Measurements from ENCODE around the gene ATOSB.

ATOSB gene

GRCh38 chr9:35112257-35113020 is 3.2 kb downstream of the ATOSB start:
- DNase-seq (ENCODE audit: low spot score), result peak; percentile 78

GRCh38 chr9:35111001-35111933 is 4.4 kb downstream of the ATOSB start:
- peak; percentile 96 for DNase-seq (ENCODE audit: low spot score)

DNA sequence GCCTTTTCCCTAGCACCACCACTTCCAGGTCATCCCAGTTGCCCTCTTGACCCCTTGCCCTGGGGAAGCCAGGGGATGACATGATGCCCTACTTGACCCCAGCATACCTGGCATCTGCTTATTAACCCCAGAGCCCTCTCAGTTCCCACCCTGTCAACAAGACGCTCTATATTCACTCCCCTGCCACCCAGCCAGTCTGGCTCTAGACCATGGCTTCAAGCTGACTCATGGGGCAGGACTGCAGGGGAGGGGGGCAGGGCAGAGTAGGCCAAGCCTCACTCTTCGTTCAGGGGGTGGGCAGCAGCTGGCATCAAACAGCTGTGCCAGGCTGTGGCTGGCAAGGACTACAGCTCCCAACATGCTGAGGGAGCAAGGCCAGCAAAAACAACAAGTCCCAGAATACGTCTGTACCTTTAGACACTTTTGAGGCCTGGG is 5.3 kb downstream of the ATOSB start:
- DNase-seq (ENCODE audit: low spot score), result peak; percentile 65

- DNase-seq (ENCODE audit: low spot score), result no peak
Measured at GRCh38 chr9:35108946-35109575, 6.6 kb downstream of the ATOSB start.

DNA sequence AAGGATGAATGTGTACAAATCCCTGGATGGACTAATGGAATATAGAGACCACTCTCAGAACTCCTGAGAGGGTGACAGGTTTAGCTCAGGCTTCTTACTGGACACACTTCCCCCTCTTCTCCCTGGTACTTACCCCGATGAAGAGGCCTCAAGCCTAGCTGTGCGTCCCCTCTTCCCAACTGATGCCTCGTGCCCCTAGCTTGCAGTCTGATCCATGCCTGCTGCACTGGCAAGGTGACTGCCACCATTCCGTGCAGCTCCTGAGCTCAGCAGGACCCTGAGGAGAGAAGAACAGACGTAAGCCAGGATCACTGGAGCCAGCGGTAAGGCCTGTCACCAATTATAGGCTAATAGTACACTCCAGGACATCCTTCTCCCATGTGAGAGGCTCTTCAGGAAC is 7.2 kb downstream of the ATOSB start:
- DNase-seq (ENCODE audit: low spot score), result no peak

DNA sequence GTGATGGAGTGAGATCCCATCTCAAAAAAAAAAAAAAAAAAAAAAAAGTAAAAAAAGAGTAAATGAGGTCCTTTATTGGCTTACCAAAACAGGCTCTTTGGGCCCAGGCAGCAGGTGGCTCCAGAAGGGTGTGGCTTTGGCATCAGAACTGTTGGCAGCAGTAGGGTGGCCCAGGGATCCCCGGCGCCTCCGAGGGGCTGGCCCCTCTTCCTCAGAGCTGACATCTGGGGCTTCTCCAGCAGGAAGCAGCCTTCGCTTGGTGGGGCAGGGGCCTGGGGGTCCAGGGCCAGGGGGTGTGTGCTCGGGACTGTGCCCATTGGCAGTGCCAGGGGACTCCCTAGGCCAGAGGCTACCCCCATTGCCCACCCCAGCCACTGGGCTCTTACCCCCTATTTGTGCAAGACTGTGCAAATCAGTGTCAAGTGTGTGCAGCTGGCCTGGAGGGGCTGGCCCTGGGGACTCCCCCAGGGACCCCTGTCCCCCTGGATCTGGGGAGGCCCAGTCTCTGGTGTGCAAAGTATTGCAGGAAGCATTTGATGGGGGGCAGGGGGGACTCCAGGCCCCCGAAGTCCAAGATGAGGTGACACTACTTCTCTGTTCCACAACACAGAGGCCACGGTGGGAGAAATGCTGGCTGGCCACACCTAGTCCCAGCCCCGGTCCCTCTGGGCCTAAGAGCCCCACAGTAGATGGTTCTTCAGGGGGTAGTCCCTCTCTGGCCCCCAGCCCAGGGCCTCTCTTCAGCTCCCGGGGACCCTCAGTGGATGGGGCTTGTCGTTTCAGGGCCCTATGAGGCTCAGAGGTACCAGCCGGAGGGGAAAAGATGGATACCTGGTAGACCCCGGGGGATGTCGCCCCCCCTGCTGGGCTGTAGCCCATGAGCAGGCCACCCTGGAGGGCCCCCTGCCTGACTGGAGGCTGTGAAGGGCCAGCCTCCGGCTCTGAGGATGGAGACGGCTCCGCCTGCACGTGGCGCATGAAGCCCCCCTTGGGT is 8.1 kb downstream of the ATOSB start:
- no peak for DNase-seq (ENCODE audit: low spot score)

DNA sequence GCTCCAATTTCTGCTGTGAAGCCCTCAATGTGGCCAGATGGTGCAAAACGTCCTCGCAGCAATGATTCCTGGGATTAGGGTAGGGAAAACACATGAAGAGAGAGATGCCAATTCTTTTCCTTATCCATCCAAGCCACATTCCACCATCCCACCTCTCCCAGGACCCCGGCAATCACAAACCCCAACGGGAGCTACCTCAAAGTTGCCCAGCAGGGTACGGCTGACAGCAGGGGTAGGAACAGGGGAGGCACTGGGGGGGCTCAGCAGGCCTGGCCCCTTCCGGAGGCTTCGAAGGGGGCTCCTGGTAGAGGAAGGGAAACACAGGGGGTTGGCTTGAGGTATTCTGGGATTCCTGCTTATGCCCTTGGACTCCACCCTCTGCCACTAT is 9.3 kb downstream of the ATOSB start:
- DNase-seq (ENCODE audit: low spot score), result no peak

GRCh38 chr9:35105571-35106342 is 9.9 kb downstream of the ATOSB start:
- DNase-seq (ENCODE audit: low spot score), result no peak

GRCh38 chr9:35105126-35105525 is 10.5 kb downstream of the ATOSB start:
- DNase-seq (ENCODE audit: low spot score), result no peak

GRCh38 chr9:35104586-35104985 is 11.1 kb downstream of the ATOSB start:
- DNase-seq (ENCODE audit: low spot score), result no peak

GRCh38 chr9:35103660-35104191 is 11.9 kb downstream of the ATOSB start:
- DNase-seq (ENCODE audit: low spot score), result no peak

DNA sequence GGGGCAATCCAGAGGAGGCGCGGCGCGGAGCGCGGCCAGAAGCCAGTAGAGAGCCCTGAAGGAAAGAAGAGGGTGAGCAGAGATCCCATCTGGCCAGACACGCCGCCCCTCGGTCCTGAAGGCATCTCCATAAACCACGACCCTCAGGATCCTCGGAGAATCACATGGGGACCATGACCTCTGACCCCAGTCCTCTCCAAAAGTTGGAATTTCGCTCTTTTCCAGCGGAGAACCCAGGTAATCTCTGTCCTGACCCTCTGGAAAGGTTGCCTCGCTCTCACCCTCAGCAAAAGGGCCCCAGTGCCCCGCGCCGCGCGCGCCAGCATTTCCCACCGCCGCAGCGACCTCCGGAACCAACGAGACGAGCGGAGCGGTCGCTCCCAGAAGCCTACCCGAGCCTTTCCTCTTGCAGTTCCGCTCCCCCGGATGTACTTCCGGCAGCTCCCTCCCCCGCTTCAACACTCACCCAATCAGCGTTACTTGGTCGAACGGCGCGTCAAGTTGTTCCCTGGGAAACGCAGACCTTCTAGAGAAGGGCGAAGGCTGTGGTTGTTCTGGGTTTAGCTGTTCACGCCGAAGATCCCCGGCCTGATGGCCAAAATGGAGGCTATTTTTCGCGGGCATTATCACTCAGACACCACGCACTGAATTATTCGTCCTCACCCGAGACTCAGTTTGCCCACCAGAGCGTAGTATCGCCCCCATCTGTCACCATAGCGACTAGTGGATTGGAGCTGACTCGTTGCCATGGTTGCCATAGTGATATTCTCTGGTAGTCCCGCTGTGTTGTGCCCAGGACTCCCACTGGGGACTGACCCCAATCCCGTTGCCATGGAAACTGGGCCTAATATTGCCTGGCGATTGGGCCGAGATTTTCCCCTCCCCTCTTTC is 12.6 kb downstream of the ATOSB start, which contains the start of gene STOML2:
Gene STOML2, minus strand, starts transcription at position 363 of the 891 bp plus-strand sequence. Its CDS starts 37 bp downstream, at position 326.
- DNase-seq (ENCODE audit: low spot score), result peak; percentile 95

GRCh38 chr9:35102465-35102768 is 13.2 kb downstream of the ATOSB start:
- DNase-seq (ENCODE audit: low spot score), result peak; percentile 27

GRCh38 chr9:35097573-35097972 is 18.1 kb downstream of the ATOSB start:
- no peak for DNase-seq (ENCODE audit: low spot score)

DNA sequence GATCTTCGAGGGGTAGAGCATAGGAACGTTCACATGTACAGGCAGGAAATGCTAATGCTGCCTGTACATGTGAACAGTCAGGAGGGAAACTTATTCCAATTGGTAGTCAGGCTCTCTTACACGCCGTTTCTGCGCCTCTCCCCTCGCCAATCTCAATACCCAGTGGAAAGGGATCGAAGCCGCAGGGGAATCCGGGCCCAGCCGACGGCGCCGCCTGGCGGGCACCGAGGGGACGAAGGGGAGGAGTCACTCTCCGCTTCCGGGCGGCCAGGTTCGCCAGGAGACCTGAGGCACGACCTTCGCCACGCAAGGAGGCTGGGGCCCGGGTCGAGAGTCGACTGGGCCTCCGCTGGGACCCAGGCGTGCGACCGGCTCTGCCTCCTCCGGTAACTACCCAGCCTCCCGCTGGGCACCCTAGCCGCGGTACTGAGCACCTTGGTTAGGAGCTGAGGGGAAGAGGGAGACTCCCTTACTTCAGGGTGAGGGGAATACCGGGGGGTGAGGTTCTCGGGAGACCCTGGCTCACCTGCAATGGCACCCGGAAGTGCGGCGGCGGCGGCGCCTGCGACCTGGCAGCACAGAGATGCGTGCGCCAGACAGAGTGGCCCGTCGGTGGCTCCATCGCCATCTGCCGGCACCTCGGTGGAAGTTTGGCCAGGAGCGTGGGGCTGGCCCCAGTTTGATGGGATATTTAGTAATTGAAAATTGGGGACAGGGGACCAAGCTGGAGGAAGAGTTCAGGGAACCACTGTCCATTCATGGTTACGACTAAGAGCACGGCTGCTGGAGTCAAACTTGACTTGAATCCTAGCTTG is 19.4 kb downstream of the ATOSB start, which contains the start of gene PIGO:
Gene PIGO, minus strand, starts transcription at position 557 of the 815 bp plus-strand sequence. CDS start 1,026 bp downstream, outside the sequence.
- peak; percentile 90 for DNase-seq (ENCODE audit: low spot score)

GRCh38 chr9:35091536-35091935 is 24.1 kb downstream of the ATOSB start:
- DNase-seq (ENCODE audit: low spot score), result no peak

DNA sequence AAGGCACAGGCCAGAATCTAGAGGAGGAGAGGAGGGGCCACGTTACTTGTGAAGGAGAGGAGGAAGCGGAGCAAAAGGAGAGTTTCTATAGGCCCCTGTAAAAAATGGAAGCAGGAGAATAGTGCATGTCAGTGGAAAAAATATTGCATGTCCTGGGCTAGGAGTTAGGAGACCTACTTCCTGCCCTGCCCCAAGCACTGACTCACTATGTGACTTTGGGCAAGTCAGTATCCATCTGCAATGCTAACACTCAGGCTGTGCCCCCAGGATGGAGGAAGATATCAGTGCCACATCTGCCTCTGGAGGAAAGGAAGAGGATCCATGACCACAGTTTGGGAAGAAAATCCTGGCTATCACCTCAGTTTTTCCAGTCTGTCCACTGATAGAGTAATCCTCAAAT is 26.2 kb downstream of the ATOSB start:
- no peak for DNase-seq (ENCODE audit: low spot score)

GRCh38 chr9:35085078-35085477 is 30.6 kb downstream of the ATOSB start:
- no peak for DNase-seq (ENCODE audit: low spot score)
